HEK293T (cell line): ENCODE results near the gene CAMK1D.

ENCODE experiments used
- CTCF ChIA-PET: fragments of 350-600 bp; formaldehyde crosslinking; extraction: SDS; loops from one replicate; lab custom pipeline; 2021; ENCODE audit warnings: antibody characterized with exemption, inconsistent platforms; lab: Yijun Ruan, JAX
- POLR2A ChIA-PET: fragments of 350-600 bp; formaldehyde crosslinking; extraction: SDS; loops from one replicate; lab custom pipeline; 2020; ENCODE audit warnings: antibody characterized with exemption, inconsistent platforms; lab: Yijun Ruan, JAX
- DNase-seq: peaks from one replicate; pipeline ENCODE4 v3.0.0; 2012; ENCODE audit warnings: mixed read lengths; ENCODE audit errors: extremely low spot score
- ARNT ChIP-seq: fragments of 450-650 bp; IDR thresholded peaks from 2 replicates; pipeline ENCODE4 v1.6.1; 2017; ENCODE audit warnings: mild to moderate bottlenecking
- BHLHE40 ChIP-seq: fragments of 450-650 bp; IDR thresholded peaks from 2 replicates; pipeline ENCODE4 v1.6.1; 2016; ENCODE audit warnings: mild to moderate bottlenecking, moderate library complexity, borderline replicate concordance
- CTBP1 ChIP-seq: fragments of 450-650 bp; IDR thresholded peaks from 2 replicates; pipeline ENCODE4 v1.6.1; 2016; ENCODE audit warnings: borderline replicate concordance
- ELF4 ChIP-seq: fragments of 450-650 bp; IDR thresholded peaks from 2 replicates; pipeline ENCODE4 v1.6.1; 2017; ENCODE audit warnings: antibody characterized with exemption
- FOXA1 ChIP-seq: fragments of 450-650 bp; IDR thresholded peaks from 2 replicates; pipeline ENCODE4 v1.6.1; 2016; ENCODE audit warnings: mild to moderate bottlenecking
- FOXK2 ChIP-seq: fragments of 450-650 bp; IDR thresholded peaks from 2 replicates; pipeline ENCODE4 v1.6.1; 2016; ENCODE audit warnings: mild to moderate bottlenecking
- FOXM1 ChIP-seq: fragments of 450-650 bp; IDR thresholded peaks from 2 replicates; pipeline ENCODE4 v1.6.1; 2017; ENCODE audit warnings: mild to moderate bottlenecking, borderline replicate concordance
- HDGF ChIP-seq: fragments of 450-650 bp; IDR thresholded peaks from 2 replicates; pipeline ENCODE4 v1.6.1; 2017; ENCODE audit warnings: antibody characterized with exemption, borderline replicate concordance
- L3MBTL2 ChIP-seq: fragments of 450-650 bp; conservative IDR thresholded peaks from 2 replicates; pipeline ENCODE4 v1.6.1; 2016; ENCODE audit warnings: mild to moderate bottlenecking
- LEF1 ChIP-seq: fragments of 450-650 bp; IDR thresholded peaks from 2 replicates; pipeline ENCODE4 v1.6.1; 2017; ENCODE audit warnings: mild to moderate bottlenecking, borderline replicate concordance
- NFRKB ChIP-seq: fragments of 450-650 bp; IDR thresholded peaks from 2 replicates; pipeline ENCODE4 v1.6.1; 2016; ENCODE audit warnings: mild to moderate bottlenecking, moderate library complexity
- PKNOX1 ChIP-seq: fragments of 450-650 bp; IDR thresholded peaks from 2 replicates; pipeline ENCODE4 v1.6.1; 2016
- SP1 ChIP-seq: fragments of 450-650 bp; IDR thresholded peaks from 2 replicates; pipeline ENCODE4 v1.6.1; 2017
- SUZ12 ChIP-seq: fragments of 450-650 bp; IDR thresholded peaks from 2 replicates; pipeline ENCODE4 v1.6.1; 2016; ENCODE audit warnings: mild to moderate bottlenecking
- TARDBP ChIP-seq: fragments of 450-650 bp; IDR thresholded peaks from 2 replicates; pipeline ENCODE4 v1.6.1; 2016
- ZNF384 ChIP-seq: fragments of 450-650 bp; IDR thresholded peaks from 2 replicates; pipeline ENCODE4 v1.6.1; 2016

Gene CAMK1D

GRCh38 chr10:12416344-12417050 lies 67.2 kb downstream of the CAMK1D start:
- no peak for DNase-seq
- TF ChIP-seq TARDBP: no peak
- TF ChIP-seq PKNOX1: no peak
- no peak for TF ChIP-seq HDGF
- TF ChIP-seq LEF1: no peak
- TF ChIP-seq NFRKB: no peak
- no peak for TF ChIP-seq SP1
- no peak for TF ChIP-seq FOXM1
- TF ChIP-seq L3MBTL2: no peak
- no peak for TF ChIP-seq ELF4
- no peak for TF ChIP-seq ZNF384
- TF ChIP-seq ARNT: no peak
- TF ChIP-seq FOXK2: no peak
- TF ChIP-seq FOXA1: no peak
- ChIA-PET CTCF (no interaction called here), POLR2A (no interaction called here)

DNA sequence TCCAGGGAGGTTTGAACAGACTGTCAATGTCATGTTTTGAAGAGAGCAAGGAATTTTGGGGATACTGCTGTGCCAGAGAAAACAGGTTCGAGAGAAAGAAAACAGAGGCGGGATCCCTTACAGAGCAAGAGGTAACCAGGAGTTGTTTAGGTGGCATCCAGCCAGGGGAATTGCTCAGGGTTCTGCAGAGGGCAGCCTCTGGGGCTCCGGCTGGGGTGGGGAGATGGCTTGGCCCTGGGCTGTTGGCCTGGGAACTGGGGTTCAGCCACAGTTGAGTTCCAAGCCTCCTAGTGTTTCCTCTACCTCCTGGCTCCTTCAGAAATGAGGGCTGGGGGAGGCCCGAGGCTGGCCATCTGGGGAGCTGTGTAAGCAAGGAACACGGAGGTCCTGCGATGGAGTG lies 68.0 kb downstream of the CAMK1D start:
- no peak for DNase-seq
- ChIA-PET POLR2A (no interaction called here), CTCF (no interaction called here)
- TF ChIP-seq NFRKB (no peak), FOXA1 (no peak), ZNF384 (no peak), CTBP1 (no peak), SUZ12 (no peak)

DNA sequence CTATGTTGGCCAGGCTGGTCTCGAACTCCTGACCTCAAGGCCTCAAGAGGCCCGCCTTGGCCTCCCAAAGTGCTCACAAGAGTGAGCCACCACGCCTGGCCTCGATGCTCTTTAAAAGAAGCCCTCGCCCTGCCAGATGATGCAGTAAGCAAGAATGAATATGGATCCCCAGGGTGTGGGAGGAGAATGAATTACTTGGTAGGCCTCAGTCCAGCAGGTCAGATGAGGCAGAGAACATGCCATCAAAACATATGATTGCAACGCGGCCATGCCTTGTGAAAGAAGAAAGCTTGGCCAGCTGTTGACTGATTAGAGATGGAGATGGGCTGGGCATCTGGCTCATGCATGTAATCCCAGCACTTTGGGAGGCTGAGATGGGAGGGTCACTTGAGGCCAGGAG lies 68.7 kb downstream of the CAMK1D start:
- POLR2A ChIA-PET: no interaction called here
- TF ChIP-seq SP1 (no peak), FOXK2 (no peak), TARDBP (no peak), FOXM1 (no peak), CTBP1 (no peak)
- no peak for DNase-seq
- CTCF ChIA-PET: no interaction called here

GRCh38 chr10:12418725-12419261 lies 69.4 kb downstream of the CAMK1D start:
- no peak for DNase-seq
- TF ChIP-seq ZNF384 (no peak), HDGF (no peak), TARDBP (no peak), BHLHE40 (no peak), SP1 (no peak), FOXK2 (no peak), ELF4 (no peak), PKNOX1 (no peak), FOXA1 (no peak), FOXM1 (no peak), L3MBTL2 (no peak)
- ChIA-PET CTCF (no interaction called here), POLR2A (no interaction called here)

GRCh38 chr10:12419262-12419847 lies 70.0 kb downstream of the CAMK1D start:
- no peak for DNase-seq
- POLR2A ChIA-PET: no interaction called here
- TF ChIP-seq NFRKB (no peak), PKNOX1 (no peak), HDGF (no peak), BHLHE40 (no peak), ARNT (no peak)
- CTCF ChIA-PET: interaction anchor here (0.6 kb wide), 1 partner anchor 289 kb away, joined by 5 read pairs; no protein-coding TSS in a partner anchor

- ChIA-PET POLR2A (no interaction called here), CTCF (no interaction called here)
- TF ChIP-seq TARDBP (no peak), FOXA1 (no peak), CTBP1 (no peak), SP1 (no peak), HDGF (no peak), SUZ12 (no peak), ARNT (no peak), ELF4 (no peak), PKNOX1 (no peak), L3MBTL2 (no peak), FOXM1 (no peak), FOXK2 (no peak), BHLHE40 (no peak), ZNF384 (no peak), NFRKB (no peak), LEF1 (no peak)
- no peak for DNase-seq
Measured at GRCh38 chr10:12420530-12421120, 71.3 kb downstream of the CAMK1D start.
